HepG2 (cell line): ENCODE results near the gene AMBRA1. TPM values are rescaled to one million over a fixed set of nuclear protein-coding genes. Genes with fewer than 3 reads are reported as not detected.

Source experiments
- CENPT ChIP-seq: sonication (generic); formaldehyde crosslinking; IDR thresholded peaks from 2 replicates; pipeline ENCODE4 v1.8.0; 2022; ENCODE audit warnings: low read depth, mild to moderate bottlenecking, moderate library complexity, missing genetic modification reagents
- ERF ChIP-seq: IDR thresholded peaks from 2 replicates; pipeline ENCODE4 v1.6.1; 2018; ENCODE audit warnings: missing biosample characterization, missing genetic modification reagents
- ESRRA ChIP-seq: sonication (generic); formaldehyde crosslinking; IDR thresholded peaks from 2 replicates; pipeline ENCODE4 v1.5.1; 2020; ENCODE audit warnings: mild to moderate bottlenecking, low read depth, missing genetic modification reagents
- FOSL1 ChIP-seq: sonication (generic); formaldehyde crosslinking; IDR thresholded peaks from 2 replicates; pipeline ENCODE4 v1.9.0; 2021; ENCODE audit warnings: missing genetic modification reagents, borderline replicate concordance
- GPN1 ChIP-seq: sonication (generic); formaldehyde crosslinking; IDR thresholded peaks from 2 replicates; pipeline ENCODE4 v1.5.1; 2020; ENCODE audit warnings: missing genetic modification reagents, borderline replicate concordance
- HDAC1 ChIP-seq: sonication (generic); formaldehyde crosslinking; IDR thresholded peaks from 2 replicates; pipeline ENCODE4 v1.5.1; 2020; ENCODE audit warnings: mild to moderate bottlenecking, missing genetic modification reagents
- MXD4 ChIP-seq: IDR thresholded peaks from 2 replicates; pipeline ENCODE4 v1.6.1; 2016; ENCODE audit warnings: mild to moderate bottlenecking, missing biosample characterization, missing genetic modification reagents
- PAF1 ChIP-seq: IDR thresholded peaks from 2 replicates; pipeline ENCODE4 v1.6.1; 2016; ENCODE audit warnings: missing genetic modification reagents, missing compliant biosample characterization
- PHF21A ChIP-seq: sonication (generic); formaldehyde crosslinking; IDR thresholded peaks from 2 replicates; pipeline ENCODE4 v1.5.0; 2020; ENCODE audit warnings: mild to moderate bottlenecking, missing genetic modification reagents
- SALL1 ChIP-seq: sonication (generic); formaldehyde crosslinking; IDR thresholded peaks from 2 replicates; pipeline ENCODE4 v1.8.0; 2022; ENCODE audit warnings: mild to moderate bottlenecking, missing genetic modification reagents
- SAP130 ChIP-seq: IDR thresholded peaks from 2 replicates; pipeline ENCODE4 v1.6.1; 2016; ENCODE audit warnings: low read depth
- SIX4 ChIP-seq: sonication (generic); formaldehyde crosslinking; IDR thresholded peaks from 2 replicates; pipeline ENCODE4 v1.4.0; 2020; ENCODE audit warnings: missing genetic modification reagents
- SOX5 ChIP-seq: IDR thresholded peaks from 2 replicates; pipeline ENCODE4 v1.6.1; 2016; ENCODE audit warnings: borderline replicate concordance
- STAG1 ChIP-seq: sonication (generic); formaldehyde crosslinking; IDR thresholded peaks from 2 replicates; pipeline ENCODE4 v1.4.0; 2020; ENCODE audit warnings: missing genetic modification reagents
- ZBTB21 ChIP-seq: sonication (generic); formaldehyde crosslinking; IDR thresholded peaks from 2 replicates; pipeline ENCODE4 v1.4.0; 2020; ENCODE audit warnings: missing genetic modification reagents
- ZBTB8A ChIP-seq: sonication (generic); formaldehyde crosslinking; IDR thresholded peaks from 2 replicates; pipeline ENCODE4 v1.4.0; 2020; ENCODE audit warnings: mild to moderate bottlenecking, low read depth, missing genetic modification reagents, borderline replicate concordance
- ZNF10 ChIP-seq: sonication (generic); formaldehyde crosslinking; IDR thresholded peaks from 2 replicates; pipeline ENCODE4 v1.4.0; 2020; ENCODE audit warnings: mild to moderate bottlenecking, low read depth, missing genetic modification reagents, borderline replicate concordance
- ZNF543 ChIP-seq: sonication (generic); formaldehyde crosslinking; IDR thresholded peaks from 2 replicates; pipeline ENCODE4 v1.4.0; 2020; ENCODE audit warnings: mild to moderate bottlenecking, missing genetic modification reagents
- ZNF563 ChIP-seq: sonication (generic); formaldehyde crosslinking; IDR thresholded peaks from 2 replicates; pipeline ENCODE4 v1.8.0; 2022; ENCODE audit warnings: mild to moderate bottlenecking, moderate library complexity, missing genetic modification reagents
- ZNF572 ChIP-seq: sonication (generic); formaldehyde crosslinking; IDR thresholded peaks from 2 replicates; pipeline ENCODE4 v1.5.1; 2020; ENCODE audit warnings: mild to moderate bottlenecking, missing genetic modification reagents
- ZNF746 ChIP-seq: sonication (generic); formaldehyde crosslinking; IDR thresholded peaks from 2 replicates; pipeline ENCODE4 v1.8.0; 2022; ENCODE audit warnings: mild to moderate bottlenecking, missing genetic modification reagents
- ZNF776 ChIP-seq: sonication (generic); formaldehyde crosslinking; IDR thresholded peaks from 2 replicates; pipeline ENCODE4 v1.4.0; 2020; ENCODE audit warnings: mild to moderate bottlenecking, missing genetic modification reagents
- polyA plus RNA-seq, 8 experiments: library from polyadenylated mRNA; depleted of rRNA in 3 of 8; stranded (reverse) in 7 of 8; unstranded in 1 of 8; fragments of >200 nt; fragmentation: Illumina TruSeq in 4 of 8; extraction: Trizol in 4 of 8; gene quantifications; 2 replicates each; pipeline versions ENCODE4 v1.2.1 to v1.2.3, GENCODE V29; 2011 to 2016; ENCODE audit warnings: low read depth in 4 of 8, missing spikeins in 1 of 8, mixed read lengths in 1 of 8; ENCODE audit not compliant: insufficient read depth in 1 of 8
- total RNA-seq, 5 experiments: library from RNA; depleted of rRNA; stranded (reverse); fragments of >200 nt; fragmentation: Illumina TruSeq; extraction: Trizol; gene quantifications; 2 replicates each; pipeline ENCODE4 v1.2.3, GENCODE V29; 2016; ENCODE audit warnings: low read depth in 1 of 5
- TF ChIP-seq, protein P1 (sequence below): sonication (generic); formaldehyde crosslinking; IDR thresholded peaks from 2 replicates; pipeline ENCODE4 v1.4.0; 2020; ENCODE audit warnings: missing genetic modification reagents
- TF ChIP-seq, protein P2 (sequence below): sonication (generic); formaldehyde crosslinking; IDR thresholded peaks from 2 replicates; pipeline ENCODE4 v1.5.0; 2020; ENCODE audit warnings: mild to moderate bottlenecking, missing genetic modification reagents
- TF ChIP-seq, protein P3 (sequence below): sonication (generic); formaldehyde crosslinking; IDR thresholded peaks from 2 replicates; pipeline ENCODE4 v1.4.0; 2020; ENCODE audit warnings: missing genetic modification reagents

Gene AMBRA1
- total and polyA plus RNA-seq, 2 of the 13 experiments (the other 11 are each of a cell fraction or from before 2014, with no cell fraction given), result 15.7 to 26.0 TPM

DNA sequence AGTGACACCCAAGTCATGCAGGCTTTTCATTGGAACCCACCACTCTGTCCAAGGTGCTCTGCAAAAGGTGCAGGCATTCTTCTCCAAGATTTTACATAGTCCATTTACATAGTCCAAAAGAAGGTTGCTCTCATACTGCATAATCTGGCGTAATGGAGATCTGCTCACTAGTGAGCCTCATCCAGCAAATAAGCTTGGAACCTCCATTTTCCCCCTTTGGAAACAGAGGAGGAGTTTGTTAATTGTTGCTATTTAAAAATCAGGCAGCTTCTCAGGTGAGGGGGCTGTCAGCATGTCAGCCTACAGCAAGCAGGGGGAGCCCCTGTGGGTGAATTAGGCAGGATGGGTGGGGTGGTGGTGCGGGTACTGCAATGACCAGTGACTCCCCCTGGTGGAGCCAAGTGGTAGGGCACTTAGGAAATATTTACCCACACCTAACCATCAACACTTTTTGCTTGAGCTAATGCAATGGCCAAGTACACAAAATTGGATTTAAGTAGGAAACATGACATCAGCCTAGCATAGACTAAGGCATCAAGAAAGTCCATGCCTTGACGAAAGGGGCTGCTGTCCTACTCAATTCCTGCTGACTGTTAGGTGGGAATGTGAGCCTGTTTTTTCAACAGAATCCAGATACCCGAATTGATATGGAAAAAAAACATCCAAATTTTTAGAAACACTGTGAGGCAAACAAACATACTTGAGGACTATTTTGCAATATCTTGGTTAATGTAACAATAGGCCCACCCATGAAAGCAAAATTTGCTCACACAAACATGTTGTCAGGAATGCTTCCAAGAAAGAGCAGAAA, 64.5 kb downstream of the AMBRA1 start (continued):
- TF ChIP-seq, protein P1, sequence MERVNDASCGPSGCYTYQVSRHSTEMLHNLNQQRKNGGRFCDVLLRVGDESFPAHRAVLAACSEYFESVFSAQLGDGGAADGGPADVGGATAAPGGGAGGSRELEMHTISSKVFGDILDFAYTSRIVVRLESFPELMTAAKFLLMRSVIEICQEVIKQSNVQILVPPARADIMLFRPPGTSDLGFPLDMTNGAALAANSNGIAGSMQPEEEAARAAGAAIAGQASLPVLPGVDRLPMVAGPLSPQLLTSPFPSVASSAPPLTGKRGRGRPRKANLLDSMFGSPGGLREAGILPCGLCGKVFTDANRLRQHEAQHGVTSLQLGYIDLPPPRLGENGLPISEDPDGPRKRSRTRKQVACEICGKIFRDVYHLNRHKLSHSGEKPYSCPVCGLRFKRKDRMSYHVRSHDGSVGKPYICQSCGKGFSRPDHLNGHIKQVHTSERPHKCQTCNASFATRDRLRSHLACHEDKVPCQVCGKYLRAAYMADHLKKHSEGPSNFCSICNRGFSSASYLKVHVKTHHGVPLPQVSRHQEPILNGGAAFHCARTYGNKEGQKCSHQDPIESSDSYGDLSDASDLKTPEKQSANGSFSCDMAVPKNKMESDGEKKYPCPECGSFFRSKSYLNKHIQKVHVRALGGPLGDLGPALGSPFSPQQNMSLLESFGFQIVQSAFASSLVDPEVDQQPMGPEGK (CRISPR knock-in tag), result peak; percentile 36
- peak; percentile 62 for TF ChIP-seq STAG1
- 0 out of 2 replicates have a peak, but pooled peaks have one; percentile 14 for TF ChIP-seq SAP130 (CRISPR knock-in tag)
- no peak for TF ChIP-seq MXD4 (CRISPR knock-in tag)
- no peak for TF ChIP-seq ZNF563 (CRISPR knock-in tag)
- TF ChIP-seq ZBTB8A, result no peak
- no peak for TF ChIP-seq PHF21A (CRISPR knock-in tag)
- TF ChIP-seq, protein P2, sequence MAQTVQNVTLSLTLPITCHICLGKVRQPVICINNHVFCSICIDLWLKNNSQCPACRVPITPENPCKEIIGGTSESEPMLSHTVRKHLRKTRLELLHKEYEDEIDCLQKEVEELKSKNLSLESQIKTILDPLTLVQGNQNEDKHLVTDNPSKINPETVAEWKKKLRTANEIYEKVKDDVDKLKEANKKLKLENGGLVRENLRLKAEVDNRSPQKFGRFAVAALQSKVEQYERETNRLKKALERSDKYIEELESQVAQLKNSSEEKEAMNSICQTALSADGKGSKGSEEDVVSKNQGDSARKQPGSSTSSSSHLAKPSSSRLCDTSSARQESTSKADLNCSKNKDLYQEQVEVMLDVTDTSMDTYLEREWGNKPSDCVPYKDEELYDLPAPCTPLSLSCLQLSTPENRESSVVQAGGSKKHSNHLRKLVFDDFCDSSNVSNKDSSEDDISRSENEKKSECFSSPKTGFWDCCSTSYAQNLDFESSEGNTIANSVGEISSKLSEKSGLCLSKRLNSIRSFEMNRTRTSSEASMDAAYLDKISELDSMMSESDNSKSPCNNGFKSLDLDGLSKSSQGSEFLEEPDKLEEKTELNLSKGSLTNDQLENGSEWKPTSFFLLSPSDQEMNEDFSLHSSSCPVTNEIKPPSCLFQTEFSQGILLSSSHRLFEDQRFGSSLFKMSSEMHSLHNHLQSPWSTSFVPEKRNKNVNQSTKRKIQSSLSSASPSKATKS (CRISPR knock-in tag), result no peak
- TF ChIP-seq FOSL1, result no peak
- TF ChIP-seq SIX4 (CRISPR knock-in tag), result no peak
- no peak for TF ChIP-seq HDAC1 (CRISPR knock-in tag)
- TF ChIP-seq ZNF10 (CRISPR knock-in tag), result no peak
- no peak for TF ChIP-seq ZNF543 (CRISPR knock-in tag)
- no peak for TF ChIP-seq ESRRA (CRISPR knock-in tag)
- TF ChIP-seq ZBTB21 (CRISPR knock-in tag), result no peak
- TF ChIP-seq, protein P3, sequence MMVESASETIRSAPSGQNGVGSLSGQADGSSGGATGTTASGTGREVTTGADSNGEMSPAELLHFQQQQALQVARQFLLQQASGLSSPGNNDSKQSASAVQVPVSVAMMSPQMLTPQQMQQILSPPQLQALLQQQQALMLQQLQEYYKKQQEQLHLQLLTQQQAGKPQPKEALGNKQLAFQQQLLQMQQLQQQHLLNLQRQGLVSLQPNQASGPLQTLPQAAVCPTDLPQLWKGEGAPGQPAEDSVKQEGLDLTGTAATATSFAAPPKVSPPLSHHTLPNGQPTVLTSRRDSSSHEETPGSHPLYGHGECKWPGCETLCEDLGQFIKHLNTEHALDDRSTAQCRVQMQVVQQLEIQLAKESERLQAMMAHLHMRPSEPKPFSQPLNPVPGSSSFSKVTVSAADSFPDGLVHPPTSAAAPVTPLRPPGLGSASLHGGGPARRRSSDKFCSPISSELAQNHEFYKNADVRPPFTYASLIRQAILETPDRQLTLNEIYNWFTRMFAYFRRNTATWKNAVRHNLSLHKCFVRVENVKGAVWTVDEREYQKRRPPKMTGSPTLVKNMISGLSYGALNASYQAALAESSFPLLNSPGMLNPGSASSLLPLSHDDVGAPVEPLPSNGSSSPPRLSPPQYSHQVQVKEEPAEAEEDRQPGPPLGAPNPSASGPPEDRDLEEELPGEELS (CRISPR knock-in tag), result peak; percentile 18; the same call in 1 of the 2 replicates
- no peak for TF ChIP-seq ZNF776 (CRISPR knock-in tag)
- no peak for TF ChIP-seq SALL1
- TF ChIP-seq CENPT (CRISPR knock-in tag), result no peak
- TF ChIP-seq SOX5 (CRISPR knock-in tag), result 0 out of 2 replicates have a peak, but pooled peaks have one; percentile 16
- TF ChIP-seq PAF1 (CRISPR knock-in tag), result no peak
- no peak for TF ChIP-seq ZNF746 (CRISPR knock-in tag)
- no peak for TF ChIP-seq GPN1 (CRISPR knock-in tag)
- TF ChIP-seq ERF (CRISPR knock-in tag), result no peak
- no peak for TF ChIP-seq ZNF572 (CRISPR knock-in tag)
